Activated T-cell treated with anti-CD3 and anti-CD28 coated beads for 48 hours (primary cell): ENCODE results near the gene RIPK3.
A peak's percentile ranks its signal among the peaks of the same experiment; 100 is the strongest.
"Not testable (repeated sequence)": the region's sequence is repeated elsewhere in the genome, so short reads cannot be mapped to it uniquely, and the experiment has no call there.

Experiments used
- DNase-seq: peaks from one replicate; pipeline ENCODE4 v3.0.0-alpha.2; 2020; ENCODE audit warnings: low read depth

The RIPK3 gene

DNA sequence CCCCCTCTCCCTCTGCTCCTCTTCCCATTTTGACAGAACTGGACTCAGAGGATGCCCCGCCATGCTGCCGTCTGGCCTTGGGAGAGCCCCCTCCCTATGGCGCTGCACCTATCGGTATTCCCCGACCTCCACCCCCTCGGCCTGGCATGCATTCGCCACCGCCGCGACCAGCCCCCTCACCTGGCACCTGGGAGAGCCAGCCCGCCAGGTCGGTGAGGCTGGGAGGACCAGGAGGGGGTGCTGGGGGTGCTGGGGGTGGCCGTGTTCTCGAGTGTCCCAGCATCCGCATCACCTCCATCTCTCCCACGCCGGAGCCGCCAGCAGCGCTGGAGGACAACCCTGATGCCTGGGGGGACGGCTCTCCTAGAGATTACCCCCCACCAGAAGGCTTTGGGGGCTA lies 29.7 kb upstream of the RIPK3 start:
- DNase-seq = no peak

DNA sequence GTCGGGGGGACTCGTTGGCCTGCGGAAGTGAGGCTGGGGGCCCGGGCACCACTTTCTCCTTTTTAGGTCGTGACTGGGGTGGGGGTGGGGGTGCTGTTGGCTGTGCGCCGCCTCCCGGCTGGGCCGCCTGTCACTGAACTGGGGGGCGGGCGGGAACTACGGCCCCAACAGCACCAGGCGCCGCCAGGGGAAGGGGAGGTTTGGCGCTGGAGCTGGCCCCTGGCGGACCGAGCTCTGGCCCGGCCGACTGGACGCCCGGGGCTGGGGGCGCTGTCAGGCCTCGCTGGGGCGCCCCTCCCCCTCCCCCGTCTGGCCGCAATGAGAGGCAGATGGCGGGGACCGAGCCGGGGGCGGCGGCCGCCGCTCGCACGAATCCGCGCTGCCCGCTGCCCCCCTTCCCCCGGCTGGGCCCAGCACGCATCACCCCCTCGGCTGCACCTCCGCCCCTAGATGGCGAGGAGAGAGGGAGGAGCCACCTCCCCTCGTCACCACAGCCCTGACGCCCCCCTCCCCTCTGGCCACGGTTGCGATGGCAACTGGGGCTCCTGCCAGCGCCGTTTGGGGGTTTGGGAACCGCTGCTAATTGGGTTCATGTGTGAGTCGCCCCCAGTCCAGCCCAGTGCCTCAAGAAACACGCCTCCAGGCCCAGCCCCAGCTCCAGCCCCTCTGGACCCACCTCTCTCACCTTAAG lies 28.9 kb upstream of the RIPK3 start:
- DNase-seq = peak; percentile 3

DNA sequence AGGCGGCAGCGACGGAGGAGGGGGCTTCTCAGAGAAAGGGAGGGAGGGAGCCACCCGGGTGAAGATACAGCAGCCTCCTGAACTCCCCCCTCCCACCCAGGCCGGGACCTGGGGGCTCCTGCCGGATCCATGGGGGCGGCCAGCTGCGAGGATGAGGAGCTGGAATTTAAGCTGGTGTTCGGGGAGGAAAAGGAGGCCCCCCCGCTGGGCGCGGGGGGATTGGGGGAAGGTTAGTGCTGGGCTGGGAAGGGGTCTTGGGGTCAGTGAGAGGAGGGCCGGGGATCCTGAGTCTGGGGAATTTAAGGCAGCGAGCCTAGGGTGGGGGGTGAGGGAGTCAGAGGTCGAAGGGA lies 28.4 kb upstream of the RIPK3 start:
- no peak for DNase-seq

DNA sequence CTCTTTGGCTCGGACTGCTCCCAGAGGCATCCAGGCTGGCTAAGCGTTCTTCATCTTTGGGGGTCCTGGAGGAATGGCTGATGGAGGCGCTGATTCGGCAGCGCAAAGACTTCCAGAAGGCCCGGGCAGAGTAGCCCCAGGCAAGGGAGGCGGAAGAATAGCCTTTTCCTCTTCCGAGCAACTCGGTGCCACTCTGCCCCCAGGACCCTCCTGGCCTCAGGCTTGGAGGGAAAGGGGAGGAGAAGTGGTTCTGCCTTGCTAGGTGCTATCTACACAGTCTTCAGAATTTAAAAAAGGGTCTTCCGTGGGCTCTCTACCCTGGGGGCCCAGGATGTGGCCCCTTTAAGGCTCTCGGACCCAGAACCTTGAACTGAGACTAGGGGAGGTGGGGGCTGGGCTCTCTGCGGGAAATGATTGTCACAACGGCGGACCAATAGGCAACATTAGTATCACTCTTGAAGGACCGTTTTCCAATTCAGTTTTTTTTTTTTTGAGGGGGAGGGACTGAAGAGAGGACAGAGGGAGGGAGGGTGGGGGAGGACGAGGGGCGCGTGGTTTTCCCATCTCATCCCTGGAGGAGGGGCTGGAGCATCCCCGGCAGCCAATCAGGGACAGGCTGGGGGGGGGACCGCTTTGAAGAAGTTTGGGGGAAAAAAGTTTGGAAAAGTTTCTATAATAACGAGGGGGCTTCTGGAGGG lies 27.9 kb upstream of the RIPK3 start, which contains the start of gene NFATC4:
NFATC4 (plus strand) TSS at position 671 of the 698 bp plus-strand sequence. CDS start 157 bp downstream, outside the sequence.
- DNase-seq = peak; percentile 15

DNA sequence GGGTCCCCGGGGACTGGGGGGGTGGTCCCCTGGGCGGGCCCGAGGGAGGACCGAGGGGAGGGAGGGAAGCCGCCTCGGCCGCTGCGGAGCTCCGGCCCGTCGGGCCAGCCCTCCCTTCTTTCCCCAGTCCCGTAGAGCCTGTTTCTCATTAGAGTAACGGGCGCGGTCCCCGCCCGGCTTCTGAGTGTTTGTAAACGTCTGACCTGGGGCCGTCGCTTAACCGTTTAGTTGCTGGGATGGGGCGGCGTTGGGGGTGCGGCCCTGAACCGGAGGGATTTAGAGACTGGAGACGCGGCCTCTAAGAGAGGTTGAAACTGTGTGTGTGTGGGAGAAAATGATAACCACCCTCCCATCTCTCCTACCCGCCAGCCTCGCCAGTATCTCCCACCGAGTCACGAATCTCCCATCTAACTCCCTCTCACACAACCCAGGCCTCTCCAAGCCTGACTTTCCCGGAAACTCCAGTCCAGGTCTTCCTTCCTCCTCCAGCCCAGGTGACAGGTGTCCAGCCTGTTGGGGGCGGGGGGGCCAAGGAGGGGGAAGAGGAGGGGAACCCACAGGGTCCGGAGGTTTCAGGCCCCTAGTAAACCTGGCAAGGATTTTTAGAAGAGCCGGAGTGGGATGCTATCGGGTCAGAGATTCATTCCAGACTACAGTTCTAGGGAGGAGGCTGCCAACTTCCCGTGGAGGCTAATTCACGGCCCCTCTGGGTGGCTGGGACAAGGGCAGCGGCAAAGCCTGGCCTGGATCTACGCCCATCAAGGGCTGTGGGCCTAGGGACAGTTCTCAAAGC lies 27.1 kb upstream of the RIPK3 start:
- peak; percentile 18 for DNase-seq

GRCh38 chr14:24366413-24366720 lies 26.6 kb upstream of the RIPK3 start:
- no peak for DNase-seq

DNA sequence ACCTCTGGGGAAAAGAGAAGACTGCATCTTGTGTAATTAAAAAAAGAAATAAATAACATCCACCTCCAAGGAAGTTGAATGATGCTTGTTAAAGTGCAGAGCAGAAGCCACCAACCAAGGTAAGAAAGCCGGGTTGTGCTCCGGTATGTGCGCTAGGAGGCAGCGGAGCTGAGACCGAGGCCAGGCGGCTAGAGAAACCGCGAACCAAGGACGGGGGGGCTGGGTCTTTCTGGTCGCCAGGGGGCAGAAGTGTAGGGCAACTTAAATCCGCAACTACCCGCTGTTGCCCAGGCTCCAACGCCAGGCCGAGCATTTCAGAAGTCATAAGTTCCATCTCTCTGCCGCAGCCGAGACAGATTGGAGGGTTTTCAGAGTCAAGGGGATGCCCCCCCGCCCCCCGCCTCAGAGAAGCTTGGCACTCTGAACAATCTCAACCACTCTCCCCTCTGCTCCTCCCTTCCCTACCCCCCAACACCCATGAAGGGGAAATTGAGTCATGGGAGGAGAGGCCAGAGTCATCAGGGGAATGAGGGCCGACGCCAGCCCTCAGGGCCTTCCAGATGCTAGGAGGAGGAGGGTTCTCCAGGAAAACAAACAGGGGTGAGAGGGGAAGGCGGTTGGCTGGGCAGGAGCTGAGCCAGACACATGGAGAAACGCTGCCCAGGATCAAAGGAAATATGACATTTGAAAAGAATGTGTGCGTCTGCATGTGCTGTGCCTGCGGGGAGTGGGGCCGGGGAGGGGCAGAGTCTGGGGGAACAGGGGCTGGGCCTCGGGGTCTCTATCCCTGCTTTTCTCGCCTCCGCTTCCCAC lies 26.0 kb upstream of the RIPK3 start:
- DNase-seq = peak; percentile 71

DNA sequence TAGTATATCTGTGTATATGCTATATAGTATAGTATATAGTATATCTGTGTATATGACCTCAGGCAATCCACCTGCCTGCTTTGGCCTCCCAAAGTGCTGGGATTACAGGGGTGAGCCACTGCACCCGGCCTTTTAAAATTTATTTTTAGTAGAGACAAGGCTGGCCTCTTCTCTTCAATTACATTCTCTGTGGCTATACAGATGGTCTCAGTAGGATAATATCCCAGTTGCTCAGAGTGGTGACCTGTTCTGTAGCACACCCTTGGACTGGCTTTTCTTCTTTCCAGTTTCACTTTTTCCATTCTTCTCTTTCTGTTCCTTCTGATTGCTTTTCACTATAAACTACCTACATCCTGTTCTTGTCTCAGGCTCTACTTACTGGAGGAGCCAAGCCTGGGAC lies 25.1 kb upstream of the RIPK3 start:
- DNase-seq = no peak

DNA sequence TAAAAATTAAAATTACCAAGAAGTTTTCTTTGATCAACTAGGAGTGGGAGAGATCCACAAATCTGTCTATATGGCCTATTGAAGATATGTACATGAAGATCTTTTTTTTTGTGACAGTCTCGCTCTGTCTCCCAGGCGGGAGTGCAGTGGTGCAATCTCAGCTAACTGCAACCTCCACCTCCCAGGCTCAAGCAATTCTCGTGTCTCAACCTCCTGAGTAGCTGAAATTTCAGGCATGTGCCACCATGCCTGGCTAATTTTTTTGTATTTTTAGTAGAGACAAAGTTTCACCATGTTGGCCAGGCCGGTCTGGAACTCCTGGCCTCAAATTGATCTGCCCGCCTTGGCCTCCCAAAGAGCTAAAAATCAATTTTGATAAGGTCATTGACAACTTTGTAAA lies 23.6 kb upstream of the RIPK3 start:
- no peak for DNase-seq

DNA sequence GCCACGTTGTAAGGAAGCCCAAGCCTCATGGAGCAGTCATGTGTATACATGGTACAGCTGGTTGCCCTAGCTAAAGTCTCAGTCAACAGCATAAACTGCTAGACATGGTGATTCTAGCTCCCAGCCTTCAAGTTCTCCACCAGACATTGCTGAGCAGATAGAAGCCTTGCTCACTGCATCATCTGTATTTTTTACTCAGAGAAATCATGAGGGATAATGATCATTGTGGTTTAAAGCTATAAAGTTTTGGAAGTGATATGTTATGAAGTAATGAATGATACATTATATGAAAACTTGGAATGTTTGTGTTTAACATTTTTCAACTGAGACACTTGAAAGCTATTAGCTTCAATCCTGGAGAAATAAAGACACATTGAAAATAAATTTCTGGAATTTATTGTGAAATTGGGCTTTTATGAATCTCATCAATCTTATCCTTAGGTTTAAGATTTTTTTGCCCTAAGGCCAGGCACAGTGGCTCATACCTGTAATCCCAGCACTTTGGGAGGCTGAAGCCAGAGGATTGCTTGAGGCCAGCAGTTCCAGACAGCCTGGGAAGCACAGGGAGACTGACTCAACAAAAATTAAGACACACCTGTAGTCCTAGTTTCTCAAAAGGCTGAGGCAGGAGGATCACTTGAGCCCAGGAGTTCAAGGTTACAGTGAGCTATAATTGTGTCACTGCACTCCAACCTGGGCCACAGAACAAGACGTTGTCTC lies 22.6 kb upstream of the RIPK3 start:
- no peak for DNase-seq

DNA sequence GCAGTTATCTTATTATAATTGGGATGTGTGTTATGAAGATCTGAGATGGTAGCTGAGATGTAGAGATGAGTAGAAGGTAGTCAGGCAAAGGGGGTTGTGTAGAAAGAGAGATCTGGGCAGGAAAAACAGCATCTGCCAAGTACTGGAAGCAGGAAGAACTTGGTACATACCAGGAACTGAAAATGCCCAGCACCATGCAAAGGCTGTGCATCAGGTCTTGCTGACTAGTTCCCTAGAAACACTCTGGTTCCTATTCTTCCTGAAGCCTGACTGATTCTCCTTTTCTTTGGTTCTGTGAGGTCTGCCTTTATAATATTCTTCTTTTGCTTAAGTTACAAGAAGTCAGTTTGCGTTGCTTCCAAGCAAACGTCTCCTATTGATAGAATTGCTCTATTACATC lies 21.5 kb upstream of the RIPK3 start:
- no peak for DNase-seq

DNA sequence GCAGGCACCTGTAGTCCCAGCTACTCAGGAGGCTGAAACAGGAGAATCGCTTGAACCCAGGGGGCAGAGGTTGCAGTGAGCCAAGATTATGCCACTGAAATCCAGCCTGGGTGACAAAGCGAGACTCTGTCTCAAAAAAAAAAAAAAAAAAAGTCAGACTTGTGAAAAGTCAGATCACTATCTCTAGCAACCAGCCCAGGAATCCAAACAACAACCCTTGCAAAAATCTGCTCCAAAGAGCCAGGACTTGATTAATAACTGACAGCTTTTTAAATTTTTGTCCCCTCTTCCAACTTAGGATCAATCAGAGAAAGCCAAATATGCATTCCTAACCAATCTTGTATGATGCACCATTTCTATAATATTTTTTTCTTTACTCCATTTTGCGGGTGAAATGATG lies 20.5 kb upstream of the RIPK3 start:
- DNase-seq = no peak

GRCh38 chr14:24356208-24356607 lies 16.4 kb upstream of the RIPK3 start:
- no peak for DNase-seq

- no peak for DNase-seq
These were observed 15.2 kb upstream of the RIPK3 start for GRCh38 chr14:24355009-24355408.

DNA sequence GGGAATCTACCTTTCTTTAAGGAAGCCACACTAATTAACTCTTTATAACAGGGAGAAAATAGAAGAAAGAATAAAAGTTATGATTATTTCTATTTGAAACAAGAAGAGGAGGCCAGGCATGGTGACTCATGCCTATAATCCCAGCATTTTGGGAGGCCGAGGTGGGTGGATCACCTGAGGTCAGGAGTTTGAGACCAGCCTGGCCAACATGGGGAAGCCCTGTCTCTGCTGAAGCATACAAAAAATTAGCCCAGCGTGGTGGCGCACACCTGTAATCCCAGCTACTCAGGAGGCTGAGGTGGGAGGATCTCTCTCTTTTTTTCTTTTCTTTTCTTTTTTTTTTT lies 14.7 kb upstream of the RIPK3 start:
- DNase-seq = not testable (repeated sequence)

- DNase-seq = no peak
These were observed 14.0 kb upstream of the RIPK3 start for GRCh38 chr14:24353559-24354481.

GRCh38 chr14:24351517-24351916 lies 11.7 kb upstream of the RIPK3 start:
- no peak for DNase-seq

DNA sequence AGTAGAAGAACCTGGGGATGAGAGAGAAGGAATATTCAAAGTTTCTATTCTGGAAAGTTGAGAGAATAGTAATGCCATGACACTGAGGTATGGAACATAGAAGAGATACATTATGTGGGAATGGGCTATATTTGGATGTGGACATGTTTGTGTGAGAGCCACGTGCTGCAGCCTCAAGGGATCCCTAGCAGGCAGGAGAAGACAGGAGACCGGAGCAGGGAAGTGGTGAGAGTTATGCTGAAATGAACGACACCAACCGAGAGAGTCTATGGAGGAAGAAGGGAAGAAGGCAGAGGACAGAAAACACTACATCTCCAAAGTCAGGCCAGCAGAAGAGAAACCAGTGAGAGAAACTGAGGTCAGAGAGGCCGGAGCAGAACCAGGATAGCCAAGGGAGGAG lies 10.0 kb upstream of the RIPK3 start:
- no peak for DNase-seq

DNA sequence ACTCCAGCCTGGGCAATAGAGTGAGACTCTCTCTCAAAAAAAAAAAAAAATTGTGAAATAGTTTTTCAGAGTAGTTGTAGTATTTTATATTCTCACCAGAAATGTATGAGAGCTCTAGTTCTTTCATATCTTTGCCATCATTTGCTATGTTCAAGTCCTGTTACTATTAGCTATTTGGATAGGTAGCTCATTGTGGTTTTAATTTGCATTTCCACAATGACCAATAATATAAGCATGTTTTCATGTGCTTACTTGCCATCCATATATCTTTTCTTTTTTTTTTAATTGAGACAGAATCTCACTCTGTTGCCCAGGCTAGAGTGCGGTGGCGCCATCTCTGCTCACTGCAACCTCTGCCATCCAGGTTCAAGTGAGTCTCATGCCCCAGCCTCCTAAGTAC lies 8.4 kb upstream of the RIPK3 start:
- no peak for DNase-seq

- no peak for DNase-seq
These were observed 7.3 kb upstream of the RIPK3 start for GRCh38 chr14:24347134-24347533.
